ENCODE data around the gene RTL5. TPM values are rescaled to one million over a fixed set of nuclear protein-coding genes. Genes with fewer than 3 reads are reported as not detected.

Gene RTL5
- total and polyA plus RNA-seq, 9 donors, result 3.6 to 17.6 (median 14.4) TPM

DNA sequence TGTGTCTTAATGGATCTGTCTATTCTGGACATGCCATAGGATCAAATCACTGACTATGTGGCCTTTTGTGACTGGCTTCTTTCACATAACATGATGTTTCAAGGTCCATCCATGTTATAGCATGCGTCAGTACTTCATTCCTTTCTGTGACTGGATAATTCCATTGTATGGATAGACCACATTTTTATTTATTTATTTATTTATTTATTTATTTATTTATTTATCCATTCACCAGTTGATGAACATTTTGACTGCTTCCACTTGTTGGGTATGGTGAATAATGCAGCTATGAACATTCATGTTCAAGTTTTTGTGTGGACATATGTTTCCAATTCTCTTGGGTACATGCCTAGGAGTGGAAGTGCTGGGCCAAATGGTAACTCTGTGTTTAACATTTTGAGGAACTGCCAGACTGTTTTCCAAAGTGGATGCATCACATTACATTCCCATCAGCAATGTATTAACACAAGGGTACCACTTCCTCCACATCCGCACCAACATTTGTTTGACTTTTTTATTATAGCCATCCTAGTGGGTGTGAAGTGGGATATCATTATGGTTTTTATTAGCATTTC, 14.0 kb downstream of the RTL5 start:
- intact Hi-C loops (cut with DNase I), result no loop called here
- Histone ChIP-seq H3K9me3 (no peaks in the 10 kb centered on the region), H3K27me3 (no peaks in the 10 kb centered on the region), H3K4me3 (no peak overlapping the region), H3K4me1 (ENCODE audit: insufficient read depth) (no peaks in the 10 kb centered on the region), H3K27ac (no peak overlapping the region), H3K36me3 (no peaks in the 10 kb centered on the region)
- no peak for DNase-seq
- TF ChIP-seq POLR2A (IDR thresholded peaks at IDR 0.05), result no peak
- TF ChIP-seq, protein P1, sequence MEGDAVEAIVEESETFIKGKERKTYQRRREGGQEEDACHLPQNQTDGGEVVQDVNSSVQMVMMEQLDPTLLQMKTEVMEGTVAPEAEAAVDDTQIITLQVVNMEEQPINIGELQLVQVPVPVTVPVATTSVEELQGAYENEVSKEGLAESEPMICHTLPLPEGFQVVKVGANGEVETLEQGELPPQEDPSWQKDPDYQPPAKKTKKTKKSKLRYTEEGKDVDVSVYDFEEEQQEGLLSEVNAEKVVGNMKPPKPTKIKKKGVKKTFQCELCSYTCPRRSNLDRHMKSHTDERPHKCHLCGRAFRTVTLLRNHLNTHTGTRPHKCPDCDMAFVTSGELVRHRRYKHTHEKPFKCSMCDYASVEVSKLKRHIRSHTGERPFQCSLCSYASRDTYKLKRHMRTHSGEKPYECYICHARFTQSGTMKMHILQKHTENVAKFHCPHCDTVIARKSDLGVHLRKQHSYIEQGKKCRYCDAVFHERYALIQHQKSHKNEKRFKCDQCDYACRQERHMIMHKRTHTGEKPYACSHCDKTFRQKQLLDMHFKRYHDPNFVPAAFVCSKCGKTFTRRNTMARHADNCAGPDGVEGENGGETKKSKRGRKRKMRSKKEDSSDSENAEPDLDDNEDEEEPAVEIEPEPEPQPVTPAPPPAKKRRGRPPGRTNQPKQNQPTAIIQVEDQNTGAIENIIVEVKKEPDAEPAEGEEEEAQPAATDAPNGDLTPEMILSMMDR (IDR thresholded peaks at IDR 0.05), result no peak
- no peak for TF ChIP-seq EP300 (IDR thresholded peaks at IDR 0.05)
- 92 to 93% (median 92%) methylated on average over 2 of the region's 2 CpGs for WGBS, 3 donors

DNA sequence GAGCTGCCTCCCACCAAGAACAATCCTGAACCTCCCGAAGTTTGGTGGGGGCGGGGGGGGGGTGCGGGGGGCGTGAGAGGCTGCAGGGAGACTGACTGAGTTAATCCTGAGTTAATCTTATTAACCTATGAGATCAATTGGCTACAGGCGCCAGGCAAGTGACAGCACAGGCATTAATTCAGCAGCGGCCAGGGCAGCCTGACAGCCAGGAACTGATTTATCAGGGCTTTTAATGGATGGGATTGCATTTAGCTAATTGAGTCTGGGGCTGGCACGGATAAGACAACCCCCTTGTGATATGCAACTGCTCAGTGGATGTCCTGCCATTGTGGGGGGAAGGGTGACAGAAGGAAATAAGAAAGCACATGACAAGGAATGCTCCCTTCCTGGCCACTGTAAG, 16.3 kb downstream of the RTL5 start:
- intact Hi-C loops (cut with DNase I), result no loop called here
- WGBS, 3 donors, result 46 to 50% (median 50%) methylated on average over 7 of the region's 7 CpGs
- H3K27ac ChIP-seq, result no peak overlapping the region

DNA sequence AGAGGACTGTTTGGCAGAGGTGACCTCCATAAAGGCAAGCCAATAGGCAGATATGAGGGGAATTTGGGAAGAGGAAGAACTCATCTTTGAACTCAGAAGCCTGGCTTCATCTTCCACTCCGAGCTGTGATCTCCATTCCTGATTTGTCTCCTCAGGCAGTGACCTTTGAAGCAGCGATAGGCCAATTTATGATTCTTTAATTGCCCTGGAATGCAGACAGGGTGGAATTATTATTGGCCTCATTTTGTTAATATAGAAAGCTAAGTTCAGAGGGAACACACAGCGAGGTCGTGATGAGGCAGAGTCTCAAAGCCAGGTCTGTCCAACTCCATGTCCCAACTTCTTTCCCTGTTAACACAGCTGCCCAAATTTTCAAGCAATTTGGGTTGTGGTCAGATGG, 16.9 kb downstream of the RTL5 start:
- 69 to 85% (median 76%) methylated on average over 4 of the region's 4 CpGs for WGBS, 3 donors
- Histone ChIP-seq H3K36me3 (no peaks in the 10 kb centered on the region), H3K4me1 (ENCODE audit: insufficient read depth) (no peaks in the 10 kb centered on the region), H3K27me3 (no peaks in the 10 kb centered on the region), H3K9me3 (no peaks in the 10 kb centered on the region), H3K27ac (no peak overlapping the region), H3K4me3 (no peak overlapping the region)
- TF ChIP-seq, protein P1 (IDR thresholded peaks at IDR 0.05), result no peak
- no peak for TF ChIP-seq POLR2A (IDR thresholded peaks at IDR 0.05)
- intact Hi-C loops (cut with DNase I), result no loop called here
- no peak for DNase-seq

More for the DNA sequence above, 16.3 kb downstream of the RTL5 start:
- Histone ChIP-seq H3K27me3 (no peaks in the 10 kb centered on the region), H3K4me3 (no peak overlapping the region), H3K36me3 (no peaks in the 10 kb centered on the region), H3K4me1 (ENCODE audit: insufficient read depth) (no peaks in the 10 kb centered on the region), H3K9me3 (no peaks in the 10 kb centered on the region)
- DNase-seq, result no peak
- no peak for TF ChIP-seq POLR2A (IDR thresholded peaks at IDR 0.05)
- TF ChIP-seq, protein P1 (IDR thresholded peaks at IDR 0.05), result no peak

DNA sequence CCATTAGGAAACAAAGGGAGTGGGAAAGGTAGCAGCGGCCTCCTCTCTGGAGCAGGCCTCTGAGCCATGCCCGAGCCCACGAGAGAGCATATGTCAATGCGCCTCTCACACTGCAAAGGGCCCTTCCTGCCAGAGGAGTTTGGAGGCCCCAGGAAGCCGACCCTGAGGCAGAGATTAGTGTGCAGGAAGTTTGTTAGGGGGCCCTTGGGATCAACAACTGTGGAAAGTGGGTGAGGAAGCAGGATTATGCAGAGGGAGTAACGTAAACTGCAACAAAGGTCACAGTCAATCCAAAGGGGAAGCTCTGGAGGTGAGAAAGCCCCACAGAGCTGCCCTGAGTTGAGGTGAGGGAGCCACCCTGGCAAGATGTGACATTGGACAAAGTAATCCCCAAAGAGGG, 17.4 kb downstream of the RTL5 start:
- TF ChIP-seq POLR2A (IDR thresholded peaks at IDR 0.05) (no peak), EP300 (IDR thresholded peaks at IDR 0.05) (no peak)
- TF ChIP-seq, protein P1 (IDR thresholded peaks at IDR 0.05), result no peak
- intact Hi-C loops (cut with DNase I), result no loop called here
- H3K27me3 ChIP-seq, result no peaks in the 10 kb centered on the region
- no peaks in the 10 kb centered on the region for H3K9me3 ChIP-seq
- H3K4me3 ChIP-seq, result no peak overlapping the region
- H3K36me3 ChIP-seq, result no peaks in the 10 kb centered on the region
- no peaks in the 10 kb centered on the region for H3K4me1 ChIP-seq (ENCODE audit: insufficient read depth)
- no peak for DNase-seq
- H3K27ac ChIP-seq, result no peak overlapping the region
- WGBS, 3 donors, result 70 to 72% (median 72%) methylated on average over 6 of the region's 6 CpGs
